HuH-7 (cell line): Measurements from ENCODE around the gene BCAS3.
"Not testable (repeated sequence)": the region's sequence is repeated elsewhere in the genome, so short reads cannot be mapped to it uniquely, and the experiment has no call there.

Experiments used
- DNase-seq: peaks from one replicate; pipeline ENCODE4 v3.0.0; 2011; ENCODE audit warnings: low spot score

BCAS3 gene

DNA sequence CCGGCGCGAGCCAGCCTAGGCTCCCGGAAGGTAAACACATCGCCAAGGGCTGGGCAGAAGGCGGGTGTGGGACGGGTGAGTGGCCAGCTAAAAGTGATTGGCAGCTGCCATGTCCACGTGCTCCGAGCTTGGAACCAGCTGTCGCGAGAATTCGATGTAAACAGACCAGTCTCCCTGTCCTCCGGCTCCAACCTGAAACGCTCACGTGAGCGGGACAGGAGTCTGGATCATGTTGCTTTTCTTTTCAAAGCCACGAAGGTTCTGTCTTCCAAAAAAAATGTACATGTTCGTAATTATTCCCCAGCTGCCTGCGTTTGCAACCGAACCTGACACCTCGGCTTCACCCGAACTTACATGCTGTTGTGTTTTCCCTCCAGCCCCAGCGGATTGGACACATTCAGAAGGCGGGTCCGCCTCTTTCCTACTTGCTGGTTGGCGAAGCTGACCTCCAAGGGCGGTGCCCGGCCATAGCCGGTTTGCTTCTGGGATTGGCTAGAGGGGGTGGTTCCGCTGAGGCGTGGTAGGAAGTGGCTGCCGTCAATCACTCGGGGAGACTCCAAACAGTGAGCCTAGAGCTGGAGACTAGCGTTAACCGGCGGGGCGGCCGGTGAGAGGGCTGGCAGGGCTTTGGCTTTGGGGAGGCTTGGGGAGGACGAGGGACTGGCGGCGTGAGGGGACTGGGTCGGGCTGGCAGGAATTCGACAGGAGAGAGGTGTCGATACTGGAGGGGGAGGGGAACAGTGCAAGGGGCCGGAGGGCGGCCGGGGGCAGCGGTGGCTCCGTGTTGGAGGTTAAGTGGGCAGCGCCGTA, at the start of gene BCAS3:
Gene BCAS3 (plus strand): TSS at position 544 of the 810 bp plus-strand sequence.
- peak; percentile 97 for DNase-seq

DNA sequence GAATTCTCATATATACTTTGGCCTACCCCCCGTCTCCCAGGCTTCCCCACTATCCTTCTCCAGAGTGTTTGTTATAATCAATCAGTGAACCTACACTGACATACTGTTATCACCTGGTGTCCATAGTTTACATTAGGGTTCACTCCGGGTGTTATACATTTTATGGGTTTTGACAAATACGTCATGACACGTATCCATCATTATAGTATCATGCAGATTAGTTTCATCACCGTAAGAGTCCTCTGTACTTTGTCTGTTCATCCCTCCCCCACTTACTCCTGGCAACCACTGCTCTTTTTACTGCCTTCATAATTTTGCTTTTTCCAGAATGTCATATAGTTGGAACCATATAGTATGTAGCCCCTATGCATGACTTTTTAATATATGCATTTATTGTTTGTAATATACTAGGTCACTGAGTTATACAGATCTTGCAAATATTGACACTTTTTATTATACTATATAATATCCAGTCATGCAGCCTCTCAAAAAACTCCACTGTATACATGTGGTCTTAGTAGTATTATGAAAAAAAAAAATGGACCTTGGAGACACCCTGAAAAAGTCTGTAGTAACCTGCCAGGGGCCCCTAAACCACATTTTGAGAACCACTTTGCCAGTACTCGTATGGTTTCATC, 49.3 kb upstream of the BCAS3 start:
- no peak for DNase-seq

DNA sequence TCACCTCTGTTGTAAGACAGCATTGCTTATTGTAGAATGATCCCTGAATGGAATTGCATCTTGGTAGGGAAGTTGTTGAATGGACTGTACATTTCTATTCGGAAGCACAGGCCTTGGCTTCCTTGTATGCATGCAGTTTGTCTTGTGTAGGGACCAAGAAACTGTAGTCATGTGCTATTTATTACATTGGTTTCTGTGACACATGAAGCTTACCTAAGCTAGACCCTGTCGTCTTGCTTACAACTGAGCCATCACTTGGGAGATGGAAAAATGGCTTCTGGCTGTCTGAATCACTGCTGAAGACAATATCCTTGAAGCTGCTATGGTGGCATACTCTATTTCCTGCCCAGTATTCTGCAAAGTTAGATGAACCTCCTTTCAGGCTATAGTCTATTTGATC, 48.5 kb upstream of the BCAS3 start:
- no peak for DNase-seq

DNA sequence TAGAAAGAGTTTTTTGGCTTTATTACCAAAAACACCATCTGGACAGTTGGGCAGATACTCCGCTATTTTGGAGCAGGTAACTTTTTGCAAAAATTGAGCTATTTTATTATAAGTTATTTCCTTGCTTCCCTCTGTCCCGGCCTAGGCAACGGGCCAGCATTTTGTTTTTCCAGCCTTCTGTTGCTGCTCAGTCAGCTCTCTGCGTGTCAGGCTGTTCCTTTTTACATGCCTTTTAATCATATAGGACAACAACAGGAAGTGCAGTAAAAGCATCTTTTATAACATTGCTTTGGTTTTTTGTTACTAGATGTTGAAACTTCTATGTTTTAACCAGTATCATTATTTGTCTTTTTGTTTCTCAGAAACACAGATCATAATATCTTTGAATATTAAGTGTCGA, 47.3 kb upstream of the BCAS3 start:
- DNase-seq, result no peak

DNA sequence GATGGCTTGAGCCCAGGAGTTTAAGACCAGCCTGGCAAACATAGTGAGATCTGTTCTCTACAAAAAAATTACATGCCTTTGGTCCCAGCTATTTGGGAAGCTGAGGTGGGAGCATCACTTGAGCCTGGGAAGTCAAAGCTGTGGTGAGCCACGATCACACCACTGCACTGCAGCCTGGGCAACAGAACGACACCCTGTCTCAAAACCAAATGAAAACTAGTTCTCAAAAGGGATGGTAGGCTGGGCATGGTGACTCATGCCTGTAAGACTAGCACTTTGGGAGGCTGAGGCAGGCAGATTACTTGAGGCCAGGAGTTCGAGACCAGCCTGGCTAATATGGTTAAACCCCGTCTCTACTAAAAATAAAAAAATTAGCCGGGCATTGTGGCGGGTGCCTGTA, 46.5 kb upstream of the BCAS3 start:
- no peak for DNase-seq

DNA sequence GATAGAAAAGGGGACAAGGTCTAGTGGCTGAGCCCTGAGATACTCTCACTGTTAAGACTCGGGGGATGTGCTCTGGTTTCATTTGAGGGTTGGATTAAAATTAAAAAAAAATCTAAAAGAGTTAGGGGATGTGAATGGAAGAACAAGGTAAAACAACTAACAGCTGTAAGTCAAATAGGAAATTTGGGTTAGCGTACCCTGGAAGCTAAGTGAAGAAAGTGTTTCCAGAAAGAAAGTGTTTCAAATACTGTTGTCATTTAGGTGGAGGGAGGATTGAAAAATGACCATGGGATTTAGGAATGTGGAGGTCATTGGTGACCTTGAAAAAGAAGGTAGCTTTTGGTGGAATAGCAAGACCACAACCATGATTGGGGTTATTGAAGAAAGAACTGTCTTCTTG, 40.0 kb upstream of the BCAS3 start:
- DNase-seq, result no peak

DNA sequence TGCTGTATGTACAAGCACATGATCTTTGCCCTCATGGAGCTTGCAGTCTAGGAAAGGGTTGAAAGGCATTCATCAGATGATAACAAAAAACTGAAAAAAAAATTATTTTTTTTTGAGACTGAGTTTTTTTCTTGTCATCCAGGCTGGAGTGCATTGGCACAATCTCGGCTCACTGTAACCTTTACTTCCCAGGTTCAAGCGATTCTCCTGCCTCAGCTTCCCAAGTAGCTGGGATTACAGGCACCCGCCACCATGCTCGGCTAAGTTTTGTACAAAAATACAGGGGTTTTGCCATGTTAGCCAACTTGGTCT, 38.7 kb upstream of the BCAS3 start:
- no peak for DNase-seq

DNA sequence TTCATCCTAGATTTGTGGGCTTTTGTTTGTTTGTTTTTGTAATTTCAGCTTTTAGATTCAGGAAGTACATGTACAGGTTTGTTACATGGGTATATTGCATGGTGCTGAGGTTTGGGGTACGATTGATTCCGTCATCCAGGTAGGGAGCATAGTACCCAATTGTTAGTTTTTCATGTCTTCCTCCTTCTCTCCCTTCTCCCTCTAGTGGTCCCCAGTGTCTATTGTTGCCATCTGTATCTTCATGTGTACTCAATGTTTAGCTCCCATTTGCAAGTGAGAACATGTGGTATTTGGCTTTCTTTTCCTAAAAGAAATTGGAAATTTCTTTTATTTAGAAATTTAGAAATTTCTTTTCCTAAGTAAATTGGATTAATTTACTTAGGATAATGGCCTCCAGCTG, 37.1 kb upstream of the BCAS3 start:
- peak; percentile 5 for DNase-seq

DNA sequence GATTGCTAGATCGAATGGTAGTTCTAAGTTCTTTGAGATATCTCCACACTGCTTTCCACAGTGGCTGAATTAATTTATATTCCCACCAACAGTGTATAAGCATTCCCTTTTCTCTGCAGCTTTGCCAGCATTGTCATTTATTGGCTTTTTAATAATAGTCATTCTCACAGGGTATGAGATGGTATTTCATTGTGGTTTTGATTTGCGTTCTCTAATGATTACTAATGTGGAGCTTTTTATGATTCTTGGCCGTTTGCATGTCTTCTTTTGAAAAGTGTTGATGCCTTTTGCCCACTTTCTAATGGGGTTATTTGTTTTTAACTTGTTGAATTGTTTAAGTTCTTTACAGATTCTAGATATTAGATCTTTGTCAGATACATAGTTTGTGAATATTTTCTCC, 36.5 kb upstream of the BCAS3 start:
- DNase-seq, result no peak

DNA sequence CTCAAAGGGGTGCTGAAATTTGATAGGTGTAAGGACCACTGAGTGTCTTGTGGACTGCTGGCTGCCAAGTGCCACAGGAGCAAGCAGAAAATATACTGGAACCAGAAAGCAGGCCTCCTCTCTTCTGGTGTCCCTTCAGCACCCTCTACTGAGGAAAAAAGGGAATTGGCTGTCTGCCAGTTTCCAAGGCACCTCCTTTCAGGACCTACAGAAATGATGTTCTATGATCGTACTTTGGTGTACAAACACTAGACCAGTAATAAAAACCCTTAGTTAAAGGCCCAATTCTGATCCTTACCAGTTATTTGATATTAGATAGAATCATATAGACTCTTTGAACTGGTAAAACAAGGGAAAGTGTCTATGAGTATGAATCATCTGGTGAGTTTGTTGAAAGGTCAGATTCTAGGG, 35.8 kb upstream of the BCAS3 start:
- peak; percentile 64 for DNase-seq

DNA sequence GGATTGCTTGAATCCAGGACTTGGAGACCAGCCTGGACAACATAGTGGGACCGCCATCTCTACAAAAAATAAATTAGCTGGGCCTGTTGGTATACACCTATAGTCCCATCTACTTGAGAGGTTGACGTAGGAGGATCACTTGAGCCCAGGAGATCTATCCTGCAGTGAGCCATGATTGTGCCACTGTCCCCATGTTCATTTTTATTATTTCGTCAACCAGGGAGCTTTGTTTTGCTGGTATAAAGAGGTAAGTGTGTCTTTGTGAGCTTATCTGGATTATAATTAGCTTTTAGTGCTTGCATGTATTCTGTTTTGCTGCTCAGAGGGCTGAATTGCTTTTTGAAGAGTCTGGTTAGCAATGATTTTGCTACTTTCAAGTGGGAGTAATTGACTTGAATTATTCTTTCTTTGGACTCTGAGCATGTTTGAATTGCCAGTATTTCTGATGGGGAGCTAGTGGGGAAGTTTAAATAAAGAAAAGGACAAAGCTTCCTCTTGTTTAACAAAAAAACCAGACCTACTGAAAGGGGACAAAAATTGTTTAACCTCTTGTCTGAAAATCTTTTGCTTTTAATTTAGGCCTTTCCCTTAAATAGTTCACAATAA, 31.6 kb upstream of the BCAS3 start:
- no peak for DNase-seq

DNA sequence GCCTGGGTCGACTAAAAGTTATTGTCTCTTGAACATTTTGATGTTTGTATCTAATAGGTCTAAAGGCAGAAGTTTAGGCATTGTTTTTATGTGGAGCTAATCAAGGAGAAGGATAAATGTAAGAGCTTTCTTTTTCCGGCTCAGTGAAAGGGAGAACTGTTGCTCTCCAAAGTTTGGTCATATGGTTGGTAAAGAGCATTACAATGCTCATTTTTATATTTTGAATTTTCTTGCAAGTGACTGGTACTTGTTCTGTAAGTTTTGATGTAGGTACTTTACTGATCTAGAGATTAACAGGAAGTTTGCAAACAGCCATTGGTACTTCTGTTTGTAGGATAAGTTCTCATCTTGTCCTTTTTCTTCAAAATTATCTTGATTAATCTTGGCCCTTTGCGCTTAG, 30.9 kb upstream of the BCAS3 start:
- no peak for DNase-seq

DNA sequence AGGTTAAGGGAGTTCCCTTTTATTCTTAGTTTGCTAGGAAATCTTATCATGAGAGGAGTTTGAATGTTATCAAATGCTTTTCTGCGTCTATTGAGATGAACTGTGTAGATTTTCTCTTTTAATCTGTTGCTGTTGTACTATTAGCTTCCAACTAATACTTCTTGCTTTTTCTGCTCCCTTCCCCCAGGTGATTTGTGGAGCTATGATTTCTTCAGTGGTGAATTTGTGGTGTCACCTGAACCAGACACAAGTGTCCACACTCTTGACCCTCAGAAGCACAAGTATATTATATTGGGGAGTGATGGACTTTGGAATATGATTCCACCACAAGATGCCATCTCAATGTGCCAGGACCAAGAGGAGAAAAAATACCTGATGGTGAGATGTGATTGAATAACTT, 29.9 kb upstream of the BCAS3 start:
- DNase-seq, result no peak

DNA sequence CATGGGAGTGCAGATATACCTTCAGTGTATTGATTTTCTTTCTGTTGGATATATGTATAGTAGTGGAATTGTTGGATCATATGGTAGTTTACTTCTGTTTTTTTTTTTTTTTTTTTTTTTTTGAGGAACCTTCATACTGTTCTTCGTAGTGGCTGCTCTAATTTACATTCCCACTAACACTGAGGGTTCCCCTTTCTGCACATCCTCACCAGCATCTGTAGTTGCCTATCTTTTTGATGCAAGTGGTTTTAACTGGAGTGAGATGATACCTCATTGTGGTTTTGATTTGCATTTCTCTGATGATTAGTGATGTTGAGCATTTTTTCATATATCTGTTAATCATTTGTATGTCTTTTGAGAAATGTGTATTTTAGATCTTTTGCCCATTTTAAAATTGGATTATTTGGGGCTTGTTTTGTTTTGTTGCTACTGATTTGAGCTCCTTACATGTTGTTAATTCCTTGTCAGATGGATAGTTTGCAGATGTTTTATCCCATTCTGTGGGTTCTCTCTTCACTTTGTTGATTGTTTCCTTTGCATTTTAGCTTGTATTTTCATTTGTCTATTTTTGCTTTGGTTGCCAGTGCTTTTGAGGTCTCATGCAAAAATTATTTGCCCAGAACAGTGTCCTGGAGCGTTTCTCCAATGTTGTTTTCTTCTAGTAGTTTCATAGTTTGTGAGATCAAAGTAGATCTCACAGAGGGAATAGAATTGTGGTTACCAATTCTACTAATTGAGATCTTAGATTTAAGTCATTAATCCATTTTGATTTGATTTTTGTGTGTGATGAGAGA, 25.0 kb upstream of the BCAS3 start:
- DNase-seq, result no peak

DNA sequence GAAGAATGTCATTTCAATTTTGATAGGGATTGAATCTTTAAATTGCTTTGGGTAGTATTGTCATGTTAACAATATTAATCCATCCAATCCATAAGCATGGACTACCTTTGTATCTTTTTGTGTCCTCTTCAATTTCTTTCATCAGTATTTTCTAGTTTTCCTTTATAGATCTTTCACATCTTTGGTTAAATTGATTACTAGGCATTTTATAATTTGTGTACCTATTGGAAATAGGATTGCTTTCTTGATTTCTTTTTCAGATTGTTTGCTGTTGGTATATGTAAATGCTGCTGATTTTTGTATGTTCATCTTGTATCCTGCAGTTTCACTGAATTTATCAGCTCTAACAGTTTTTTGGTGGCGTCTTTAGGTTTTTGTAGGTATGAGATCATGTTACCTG, 24.1 kb upstream of the BCAS3 start:
- DNase-seq, result no peak

DNA sequence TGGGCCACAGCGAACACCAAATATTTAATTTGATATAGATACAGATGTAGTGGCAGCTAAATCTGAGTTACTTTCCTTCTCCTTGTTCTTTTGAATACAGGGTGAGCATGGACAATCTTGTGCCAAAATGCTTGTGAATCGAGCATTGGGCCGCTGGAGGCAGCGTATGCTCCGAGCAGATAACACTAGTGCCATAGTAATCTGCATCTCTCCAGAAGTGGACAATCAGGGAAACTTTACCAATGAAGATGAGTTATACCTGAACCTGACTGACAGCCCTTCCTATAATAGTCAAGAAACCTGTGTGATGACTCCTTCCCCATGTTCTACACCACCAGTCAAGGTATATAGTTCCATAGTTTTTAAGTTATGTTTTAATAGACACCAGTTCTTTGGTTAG, 21.2 kb upstream of the BCAS3 start:
- DNase-seq, result no peak

DNA sequence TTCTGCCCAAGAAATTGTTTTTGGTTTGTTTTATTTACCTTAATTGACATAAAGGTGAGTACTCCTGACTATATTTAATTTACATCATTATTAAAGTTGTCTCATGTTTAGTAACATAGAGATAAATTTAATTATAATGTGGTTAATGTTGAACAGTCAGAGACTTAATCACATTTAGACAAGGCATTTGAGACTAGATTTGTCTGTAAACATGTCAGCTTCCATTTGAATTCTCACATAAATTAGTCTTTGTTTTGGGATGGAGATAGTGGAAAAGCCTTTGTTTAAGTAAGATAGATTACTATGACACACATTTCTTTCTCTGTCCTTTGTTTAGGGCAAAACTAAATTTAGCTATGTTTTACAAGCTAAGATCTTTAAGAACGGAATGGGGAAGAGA, 18.5 kb upstream of the BCAS3 start:
- DNase-seq, result no peak

DNA sequence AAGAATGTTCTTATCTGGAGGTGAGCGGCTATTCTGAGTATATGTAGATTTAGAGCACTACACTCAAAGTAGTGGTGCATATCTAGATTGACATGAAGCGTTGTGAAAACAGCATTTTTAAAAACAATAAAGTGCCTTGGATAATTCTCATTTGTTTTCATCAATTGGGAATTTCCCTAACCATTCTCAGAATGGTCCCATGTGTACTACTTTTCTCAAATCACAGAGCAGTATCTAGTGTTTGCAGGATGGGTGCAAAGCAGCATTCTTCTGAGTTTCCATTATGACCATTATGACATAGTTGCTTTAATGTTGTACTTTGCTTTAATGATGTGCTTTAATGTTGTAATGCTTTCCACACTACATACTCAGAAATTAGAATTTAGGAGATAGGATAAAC, 16.2 kb upstream of the BCAS3 start:
- no peak for DNase-seq

DNA sequence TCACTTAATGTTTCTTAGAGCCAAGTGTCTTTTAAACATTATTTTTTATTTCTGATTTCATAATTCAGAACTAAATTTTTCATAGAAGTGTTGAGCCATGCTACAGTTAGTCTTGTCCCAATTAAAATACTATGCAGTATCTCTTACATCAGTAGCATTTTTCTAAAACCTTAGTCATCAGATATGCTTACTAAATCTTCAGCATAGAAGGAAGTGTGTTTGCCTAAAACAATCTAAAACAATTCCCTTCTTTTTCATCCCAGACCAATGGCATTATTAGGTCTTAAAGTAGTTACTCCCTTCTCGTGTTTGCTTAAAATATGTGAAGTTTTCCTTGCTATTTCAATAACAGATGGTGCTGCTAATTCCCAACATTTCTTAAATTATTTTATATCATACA, 13.6 kb upstream of the BCAS3 start:
- DNase-seq, result no peak

DNA sequence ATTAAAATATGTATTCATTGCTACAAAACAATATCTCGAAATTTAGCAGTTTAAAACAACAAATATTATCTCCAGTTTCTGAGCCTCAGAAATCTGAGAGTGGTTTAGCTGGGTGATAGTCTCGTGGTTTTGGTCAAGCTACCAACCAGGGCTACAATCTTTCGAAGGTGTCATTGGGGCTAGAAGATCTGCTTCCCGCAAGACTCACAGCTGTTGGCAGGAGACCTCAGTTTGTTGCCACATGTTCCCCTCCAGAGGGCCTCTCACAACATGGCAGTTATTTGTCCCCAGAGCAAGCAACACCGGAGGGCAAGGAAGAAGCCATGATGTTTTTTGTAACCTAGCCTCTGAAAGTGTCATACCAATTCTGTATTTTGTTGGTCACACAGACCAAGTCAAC, 12.0 kb upstream of the BCAS3 start:
- no peak for DNase-seq

DNA sequence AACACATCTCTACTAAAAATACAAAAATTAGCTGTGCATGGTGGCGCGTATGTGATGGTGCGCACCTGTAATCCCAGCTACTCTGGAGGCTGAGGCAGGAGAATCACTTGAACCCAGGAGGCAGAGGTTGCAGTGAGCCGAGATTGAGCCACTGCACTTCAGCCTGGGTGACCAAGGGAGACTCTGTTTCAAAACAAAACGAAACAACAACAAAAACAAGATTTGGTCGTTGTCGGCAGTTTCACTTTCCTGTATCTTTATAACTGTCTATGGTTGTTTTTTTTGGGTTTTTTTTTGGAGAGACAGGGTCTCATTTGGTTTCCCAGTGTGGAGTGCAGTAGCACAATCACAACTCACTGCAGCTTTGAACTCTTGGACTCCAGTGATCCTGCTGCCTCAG, 8.9 kb upstream of the BCAS3 start:
- not testable (repeated sequence) for DNase-seq

DNA sequence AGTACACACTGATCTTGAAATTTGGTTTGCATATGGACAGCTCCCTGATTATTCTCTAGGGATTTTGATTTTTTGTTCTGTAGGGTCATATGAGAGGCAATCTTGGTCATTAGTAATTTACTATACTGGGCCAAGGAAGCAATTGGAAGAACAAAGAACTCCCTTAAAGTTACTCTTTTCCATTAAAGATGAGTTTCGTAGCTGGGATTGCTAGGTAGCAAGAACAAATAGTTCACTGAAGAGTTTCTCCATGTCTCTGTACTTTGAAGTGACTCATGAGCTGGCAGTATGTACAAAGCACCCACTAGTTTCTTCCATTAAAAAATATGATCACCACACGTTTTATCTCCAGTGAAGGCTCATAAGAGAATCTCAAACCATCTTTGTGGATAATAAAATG, 6.2 kb upstream of the BCAS3 start:
- DNase-seq, result no peak

DNA sequence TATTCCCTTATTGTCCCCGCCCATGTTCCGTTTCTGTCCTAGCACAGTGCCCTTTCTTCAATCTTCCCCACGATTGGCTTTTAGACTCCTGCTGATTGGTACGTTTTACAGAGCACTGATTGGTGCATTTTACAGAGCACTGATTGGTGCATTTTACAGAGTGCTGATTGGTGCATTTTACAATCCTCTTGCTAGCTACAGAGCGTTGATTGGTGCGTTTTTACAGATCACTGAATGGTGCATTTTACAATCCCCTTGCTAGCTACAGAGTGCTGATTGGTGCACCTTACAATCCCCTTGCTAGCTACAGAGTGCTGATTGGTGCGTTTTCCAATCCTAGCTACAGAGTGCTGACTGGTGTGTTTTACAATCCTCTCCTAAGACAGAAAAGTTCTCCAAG, 3.0 kb upstream of the BCAS3 start:
- DNase-seq, result not testable (repeated sequence)
